ENCODE results near the gene CRTAC1.

Gene CRTAC1

DNA sequence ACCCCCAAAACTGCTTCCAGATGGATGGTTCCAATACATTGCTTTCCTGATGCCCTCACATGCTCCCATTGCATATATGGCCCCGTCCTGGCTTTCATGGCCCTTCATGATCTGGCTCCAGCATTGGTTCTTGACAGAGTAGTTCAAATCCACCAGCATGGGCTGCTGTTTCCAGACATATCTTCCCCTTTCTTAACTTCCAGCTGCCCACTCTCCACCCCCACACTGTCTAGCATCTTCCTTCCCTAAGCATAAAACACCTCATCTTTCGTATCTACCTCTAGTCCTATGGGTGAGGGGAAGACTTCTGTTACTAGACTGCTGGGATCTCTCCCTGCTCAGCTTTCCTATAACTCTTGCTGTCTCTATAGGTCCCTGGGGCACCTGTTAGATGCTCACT is 194.0 kb downstream of the CRTAC1 start:
- Mint-ChIP-seq H3K9me3 (peaks cover 20% of the 10 kb centered on the region), H3K4me1 (no peaks in the 10 kb centered on the region), H3K36me3 (ENCODE audit: low read depth) (no peaks in the 10 kb centered on the region), H3K4me3 (no peak overlapping the region), H3K27me3 (ENCODE audit: low read depth, poor library complexity) (peaks cover 63% of the 10 kb centered on the region), H3K27ac (no peak overlapping the region)
- no peak for DNase-seq
- TF ChIP-seq, protein P1, sequence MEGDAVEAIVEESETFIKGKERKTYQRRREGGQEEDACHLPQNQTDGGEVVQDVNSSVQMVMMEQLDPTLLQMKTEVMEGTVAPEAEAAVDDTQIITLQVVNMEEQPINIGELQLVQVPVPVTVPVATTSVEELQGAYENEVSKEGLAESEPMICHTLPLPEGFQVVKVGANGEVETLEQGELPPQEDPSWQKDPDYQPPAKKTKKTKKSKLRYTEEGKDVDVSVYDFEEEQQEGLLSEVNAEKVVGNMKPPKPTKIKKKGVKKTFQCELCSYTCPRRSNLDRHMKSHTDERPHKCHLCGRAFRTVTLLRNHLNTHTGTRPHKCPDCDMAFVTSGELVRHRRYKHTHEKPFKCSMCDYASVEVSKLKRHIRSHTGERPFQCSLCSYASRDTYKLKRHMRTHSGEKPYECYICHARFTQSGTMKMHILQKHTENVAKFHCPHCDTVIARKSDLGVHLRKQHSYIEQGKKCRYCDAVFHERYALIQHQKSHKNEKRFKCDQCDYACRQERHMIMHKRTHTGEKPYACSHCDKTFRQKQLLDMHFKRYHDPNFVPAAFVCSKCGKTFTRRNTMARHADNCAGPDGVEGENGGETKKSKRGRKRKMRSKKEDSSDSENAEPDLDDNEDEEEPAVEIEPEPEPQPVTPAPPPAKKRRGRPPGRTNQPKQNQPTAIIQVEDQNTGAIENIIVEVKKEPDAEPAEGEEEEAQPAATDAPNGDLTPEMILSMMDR (IDR thresholded peaks at IDR 0.05) = no peak

DNA sequence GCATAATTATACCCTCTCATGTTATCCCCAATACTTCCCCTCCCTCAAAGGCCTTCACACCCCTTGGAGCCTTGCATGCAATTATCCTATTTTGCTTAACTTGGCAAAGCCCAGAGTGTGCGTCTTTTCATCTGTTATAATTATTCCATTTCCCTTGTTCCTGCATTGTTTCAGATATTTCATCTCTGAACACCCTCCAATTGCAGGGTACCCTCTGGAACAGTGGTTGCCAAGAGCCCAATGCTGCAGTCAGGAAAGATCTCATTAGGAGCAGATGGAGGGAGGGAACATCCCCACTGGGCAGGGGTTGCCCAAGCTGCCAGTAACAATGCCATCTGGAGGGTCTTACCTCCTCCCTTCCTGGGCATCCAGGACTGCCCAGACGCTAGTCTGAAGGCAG is 199.2 kb downstream of the CRTAC1 start:
- TF ChIP-seq, protein P1 (IDR thresholded peaks at IDR 0.05) = no peak
- Mint-ChIP-seq H3K4me3 (no peak overlapping the region), H3K27me3 (ENCODE audit: low read depth, poor library complexity) (peaks cover 66% of the 10 kb centered on the region), H3K36me3 (ENCODE audit: low read depth) (no peaks in the 10 kb centered on the region), H3K27ac (no peak overlapping the region), H3K4me1 (no peaks in the 10 kb centered on the region), H3K9me3 (peaks cover 2% of the 10 kb centered on the region)
- DNase-seq = no peak

DNA sequence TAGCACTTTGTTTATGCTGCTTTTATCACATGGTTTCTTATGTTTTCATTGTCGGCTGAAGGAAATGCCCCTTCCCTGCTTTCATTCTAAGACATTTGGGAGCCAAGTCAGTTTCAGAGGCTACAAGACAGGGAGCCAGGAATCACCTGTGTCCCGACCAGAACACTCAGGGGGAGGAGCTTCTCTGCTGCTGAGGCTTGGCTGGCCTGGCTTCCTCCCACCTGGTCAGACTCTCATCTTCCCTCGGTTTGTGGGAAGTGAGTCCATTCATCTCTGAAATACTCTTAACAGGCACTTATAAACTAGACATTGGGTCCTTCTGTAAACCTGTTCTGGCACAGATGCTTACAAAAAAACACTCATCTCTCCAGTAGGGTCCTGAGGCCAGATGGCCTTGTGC is 200.4 kb downstream of the CRTAC1 start:
- Mint-ChIP-seq H3K27ac (no peak overlapping the region), H3K9me3 (no peaks in the 10 kb centered on the region), H3K27me3 (ENCODE audit: low read depth, poor library complexity) (peaks cover 64% of the 10 kb centered on the region), H3K4me1 (no peaks in the 10 kb centered on the region), H3K4me3 (no peak overlapping the region), H3K36me3 (ENCODE audit: low read depth) (no peaks in the 10 kb centered on the region)
- no peak for DNase-seq
- TF ChIP-seq, protein P1 (IDR thresholded peaks at IDR 0.05) = no peak

DNA sequence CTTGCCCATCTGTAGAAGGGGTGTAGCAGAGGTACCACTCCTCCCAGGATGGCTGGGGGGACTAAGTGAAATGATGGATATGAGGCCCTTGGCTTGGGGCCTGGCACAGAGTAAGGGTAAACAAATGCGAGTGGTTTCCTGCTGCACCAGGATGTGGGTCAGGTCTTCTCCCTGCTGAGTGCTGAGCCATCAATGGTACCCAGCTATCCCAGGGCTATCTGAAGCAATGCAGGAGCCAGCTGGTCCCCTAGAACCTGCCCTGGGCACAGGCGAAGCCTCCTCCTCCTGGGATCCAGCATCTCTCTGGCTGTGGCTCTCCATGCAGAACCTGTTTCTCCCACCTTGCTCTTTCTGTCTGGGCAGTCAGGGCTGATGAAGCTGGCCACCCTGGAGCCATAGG is 201.7 kb downstream of the CRTAC1 start:
- Mint-ChIP-seq H3K27me3 (ENCODE audit: low read depth, poor library complexity) (peaks cover 61% of the 10 kb centered on the region), H3K9me3 (no peaks in the 10 kb centered on the region), H3K4me1 (no peaks in the 10 kb centered on the region), H3K36me3 (ENCODE audit: low read depth) (no peaks in the 10 kb centered on the region), H3K27ac (no peak overlapping the region), H3K4me3 (no peak overlapping the region)
- TF ChIP-seq, protein P1 (IDR thresholded peaks at IDR 0.05) = no peak
- DNase-seq = no peak

DNA sequence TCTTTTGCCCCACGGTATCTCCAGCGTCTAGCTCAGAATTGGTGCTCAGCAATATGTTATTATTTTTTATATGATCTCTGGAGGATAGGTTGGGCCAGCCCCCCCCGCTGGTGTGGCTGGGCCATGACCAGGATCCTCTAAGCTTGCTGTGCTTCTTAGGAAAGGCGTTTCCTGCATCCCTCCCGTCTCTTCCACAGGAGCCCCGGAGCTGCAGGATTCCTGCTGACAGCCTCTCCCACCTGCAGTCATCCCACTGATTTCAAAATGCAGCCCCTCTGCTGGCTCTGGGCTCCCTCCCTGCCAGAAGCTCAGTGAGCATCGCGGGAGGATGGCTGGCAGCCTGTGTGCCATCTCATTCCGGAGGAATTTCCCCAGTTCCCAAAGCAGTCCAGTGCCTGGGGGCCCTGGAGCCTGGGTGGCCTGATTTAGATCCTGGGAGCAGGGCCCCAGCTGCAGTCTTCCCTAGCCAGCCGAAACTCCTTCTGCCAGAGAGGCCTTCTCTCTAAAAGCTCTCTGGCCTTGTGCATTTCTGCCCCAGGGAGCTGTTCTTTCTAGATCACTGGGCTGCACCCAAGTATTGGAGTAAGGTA is 202.6 kb downstream of the CRTAC1 start:
- TF ChIP-seq, protein P1 (IDR thresholded peaks at IDR 0.05) = no peak
- no peak for DNase-seq

DNA sequence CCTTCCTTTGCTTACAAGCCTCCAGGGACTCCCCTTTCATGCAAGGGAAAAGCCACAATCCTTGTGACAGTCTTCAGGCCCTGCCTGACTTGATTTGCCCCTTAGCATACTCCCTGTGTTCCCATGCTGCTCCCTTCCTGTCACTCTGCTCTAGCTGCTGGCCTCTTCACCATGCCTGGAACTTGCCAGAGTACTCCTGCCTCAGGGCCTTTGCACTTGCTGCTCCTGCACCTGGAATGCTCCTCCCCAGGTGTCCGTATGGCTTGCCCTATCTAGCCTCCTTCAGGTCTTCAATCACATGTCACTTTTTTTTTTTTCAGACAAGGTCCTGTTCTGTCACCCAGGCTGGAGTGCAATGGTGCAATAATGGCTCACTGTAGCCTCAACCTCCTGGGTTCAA is 203.5 kb downstream of the CRTAC1 start:
- no peak overlapping the region for H3K4me3 Mint-ChIP-seq
- DNase-seq = no peak
- no peaks in the 10 kb centered on the region for H3K36me3 Mint-ChIP-seq (ENCODE audit: low read depth)
- H3K27ac Mint-ChIP-seq = no peak overlapping the region
- TF ChIP-seq, protein P1 (IDR thresholded peaks at IDR 0.05) = no peak
- H3K4me1 Mint-ChIP-seq = no peaks in the 10 kb centered on the region
- H3K27me3 Mint-ChIP-seq (ENCODE audit: low read depth, poor library complexity) = peaks cover 50% of the 10 kb centered on the region
- no peaks in the 10 kb centered on the region for H3K9me3 Mint-ChIP-seq

More for the DNA sequence above, 202.6 kb downstream of the CRTAC1 start:
- Mint-ChIP-seq H3K4me1 (no peaks in the 10 kb centered on the region), H3K27me3 (ENCODE audit: low read depth, poor library complexity) (peaks cover 59% of the 10 kb centered on the region), H3K9me3 (no peaks in the 10 kb centered on the region), H3K36me3 (ENCODE audit: low read depth) (no peaks in the 10 kb centered on the region), H3K4me3 (no peak overlapping the region), H3K27ac (no peak overlapping the region)
